H9 (cell line): ENCODE measurements around the gene SLC14A1. TPM values are rescaled to one million over a fixed set of nuclear protein-coding genes. Genes with fewer than 3 reads are reported as not detected.

Experiments used
- DNase-seq: peaks from one replicate; pipeline ENCODE4 v3.0.0-alpha.2; 2017
- H2AFZ ChIP-seq: one replicate; pipeline ENCODE4 v1.6.1; 2013; ENCODE audit warnings: mild to moderate bottlenecking, low read length, control low read depth, moderate library complexity
- H2AK5ac ChIP-seq: 2 replicates; pipeline ENCODE4 v1.6.1; 2013; ENCODE audit warnings: low read length, control low read depth, mixed read lengths; ENCODE audit not compliant: insufficient read length
- H2BK120ac ChIP-seq: one replicate; pipeline ENCODE4 v1.6.1; 2013; ENCODE audit warnings: low read depth, mild to moderate bottlenecking, low read length, control low read depth, inconsistent platforms; ENCODE audit not compliant: poor library complexity, severe bottlenecking
- H2BK12ac ChIP-seq: 2 replicates; pipeline ENCODE4 v1.6.1; 2013; ENCODE audit warnings: low read length, control low read depth, mixed read lengths, low read depth; ENCODE audit not compliant: insufficient read length
- H2BK15ac ChIP-seq: 2 replicates; pipeline ENCODE4 v1.6.1; 2013; ENCODE audit warnings: low read depth, low read length, control low read depth
- H2BK20ac ChIP-seq: one replicate; pipeline ENCODE4 v1.6.1; 2013; ENCODE audit warnings: low read depth, mild to moderate bottlenecking, low read length, control low read depth, inconsistent platforms; ENCODE audit not compliant: poor library complexity, severe bottlenecking
- H2BK5ac ChIP-seq: 2 replicates; pipeline ENCODE4 v1.6.1; 2013; ENCODE audit warnings: low read length, control low read depth, mixed read lengths; ENCODE audit not compliant: insufficient read length
- H3K14ac ChIP-seq: 2 replicates; pipeline ENCODE4 v1.6.1; 2013; ENCODE audit warnings: low read length, control low read depth; ENCODE audit not compliant: insufficient read depth
- H3K18ac ChIP-seq: 2 replicates; pipeline ENCODE4 v1.6.1; 2013; ENCODE audit warnings: low read depth, mild to moderate bottlenecking, mixed read lengths, low read length, control low read depth; ENCODE audit not compliant: insufficient read length
- H3K23ac ChIP-seq: 2 replicates; pipeline ENCODE4 v1.6.1; 2013; ENCODE audit warnings: low read length, control low read depth, mixed read lengths, low read depth; ENCODE audit not compliant: insufficient read length
- H3K23me2 ChIP-seq: 2 replicates; pipeline ENCODE4 v1.6.1; 2013; ENCODE audit warnings: low read depth, mild to moderate bottlenecking, mixed read lengths, low read length, control low read depth; ENCODE audit not compliant: insufficient read length, poor library complexity, severe bottlenecking
- H3K27ac ChIP-seq: 2 replicates; pipeline ENCODE4 v1.5.1; 2013; ENCODE audit warnings: low read length, control low read depth, mixed read lengths, low read depth; ENCODE audit not compliant: insufficient read length
- H3K27me3 ChIP-seq: 2 replicates; pipeline ENCODE4 v1.6.1; 2013; ENCODE audit warnings: low read length, control low read depth, inconsistent platforms; ENCODE audit not compliant: insufficient read depth
- H3K4ac ChIP-seq: 2 replicates; pipeline ENCODE4 v1.6.1; 2013; ENCODE audit warnings: low read depth, mild to moderate bottlenecking, control low read depth, inconsistent platforms, low read length, moderate library complexity
- H3K4me1 ChIP-seq: 2 replicates; pipeline ENCODE4 v1.6.1; 2013; ENCODE audit warnings: low read length, control low read depth, inconsistent platforms; ENCODE audit not compliant: insufficient read depth
- H3K4me2 ChIP-seq: 2 replicates; pipeline ENCODE4 v1.6.1; 2013; ENCODE audit warnings: low read length, control low read depth, mixed read lengths; ENCODE audit not compliant: insufficient read length, insufficient read depth
- H3K56ac ChIP-seq: 2 replicates; pipeline ENCODE4 v1.6.1; 2013; ENCODE audit warnings: low read depth, mild to moderate bottlenecking, mixed read lengths, low read length, control low read depth; ENCODE audit not compliant: insufficient read length
- H3K79me1 ChIP-seq: 2 replicates; pipeline ENCODE4 v1.6.1; 2013; ENCODE audit warnings: low read depth, mild to moderate bottlenecking, moderate library complexity, low read length, control low read depth, inconsistent platforms; ENCODE audit not compliant: insufficient read depth, poor library complexity, severe bottlenecking
- H3K79me2 ChIP-seq: 2 replicates; pipeline ENCODE4 v1.6.1; 2013; ENCODE audit warnings: low read length, control low read depth, inconsistent platforms; ENCODE audit not compliant: insufficient read depth
- H3K9ac ChIP-seq: 2 replicates; pipeline ENCODE4 v1.6.1; 2013; ENCODE audit warnings: low read length, control low read depth, mixed read lengths; ENCODE audit not compliant: insufficient read length; ENCODE audit errors: extremely low read depth
- H3K9me3 ChIP-seq: one replicate; pipeline ENCODE4 v1.6.1; 2013; ENCODE audit warnings: low read depth, low read length, inconsistent platforms; ENCODE audit not compliant: control insufficient read depth
- H3T11ph ChIP-seq: one replicate; pipeline ENCODE4 v1.6.1; 2013; ENCODE audit warnings: mild to moderate bottlenecking, low read length, control low read depth, inconsistent platforms
- H4K20me1 ChIP-seq: one replicate; pipeline ENCODE4 v1.6.1; 2013; ENCODE audit not compliant: control insufficient read depth, insufficient read length, insufficient read depth
- H4K5ac ChIP-seq: 2 replicates; pipeline ENCODE4 v1.6.1; 2013; ENCODE audit warnings: low read depth, mild to moderate bottlenecking, mixed read lengths, low read length, control low read depth; ENCODE audit not compliant: insufficient read length
- H4K8ac ChIP-seq: replicated peaks from 2 replicates; pipeline ENCODE4 v1.6.1; 2013; ENCODE audit warnings: low read length, control low read depth, mixed read lengths, low read depth; ENCODE audit not compliant: insufficient read length
- H4K91ac ChIP-seq: 2 replicates; pipeline ENCODE4 v1.6.1; 2013; ENCODE audit warnings: low read depth, mild to moderate bottlenecking, moderate library complexity, mixed read lengths, low read length, control low read depth; ENCODE audit not compliant: insufficient read length
- H3K27ac Mint-ChIP-seq, 3 experiments: 2 replicates in 2 of 3; 3 replicates in 1 of 3; pipeline ENCODE4 v1.8.0; 2020 to 2021; ENCODE audit warnings: mixed read lengths in 3 of 3, mild to moderate bottlenecking in 1 of 3, moderate library complexity in 1 of 3
- H3K27me3 Mint-ChIP-seq: 2 replicates; pipeline ENCODE4 v1.8.0; 2021; ENCODE audit warnings: low read depth, mild to moderate bottlenecking, moderate library complexity, mixed read lengths
- H3K36me3 Mint-ChIP-seq, 3 experiments: 2 replicates in 2 of 3; 3 replicates in 1 of 3; pipeline ENCODE4 v1.8.0; 2020 to 2021; ENCODE audit warnings: low read depth in 3 of 3, mixed read lengths in 3 of 3; ENCODE audit not compliant: insufficient read depth in 1 of 3
- H3K4me1 Mint-ChIP-seq, 2 experiments: 2 replicates each; pipeline ENCODE4 v1.8.0; 2020; ENCODE audit warnings: mixed read lengths in 2 of 2
- H3K4me3 Mint-ChIP-seq, 2 experiments: 2 replicates in 1 of 2; 3 replicates in 1 of 2; pipeline ENCODE4 v1.8.0; 2020 to 2021; ENCODE audit warnings: mild to moderate bottlenecking in 2 of 2, mixed read lengths in 2 of 2, moderate library complexity in 1 of 2
- H3K9me3 Mint-ChIP-seq, 2 experiments: 2 replicates in 1 of 2; 3 replicates in 1 of 2; pipeline ENCODE4 v1.8.0; 2020; ENCODE audit warnings: mild to moderate bottlenecking in 2 of 2, mixed read lengths in 2 of 2, moderate library complexity in 1 of 2
- CTCF ChIP-seq: fragments of 200-600 bp; sonication (generic); conservative IDR thresholded peaks from 3 replicates; pipeline ENCODE4 v1.8.0; 2021; ENCODE audit warnings: antibody characterized with exemption, mild to moderate bottlenecking
- WGBS: extraction: QIAGEN DNeasy Blood & Tissue Kit; methylation state at CpG from one replicate; pipeline ENCODE4 v1.1.7; 2013; ENCODE audit warnings: missing lambda C conversion rate, low lambda C conversion rate, mixed read lengths; ENCODE audit not compliant: insufficient read length; ENCODE audit errors: extremely low coverage; 5-methylcytosine and 5-hydroxymethylcytosine counted together
- total RNA-seq: library from RNA; stranded (reverse); gene quantifications from 2 replicates; pipeline ENCODE4 v1.2.1, GENCODE V29; 2021

Gene SLC14A1
- total RNA-seq, 1 experiment from 2014 or later: not detected

DNA sequence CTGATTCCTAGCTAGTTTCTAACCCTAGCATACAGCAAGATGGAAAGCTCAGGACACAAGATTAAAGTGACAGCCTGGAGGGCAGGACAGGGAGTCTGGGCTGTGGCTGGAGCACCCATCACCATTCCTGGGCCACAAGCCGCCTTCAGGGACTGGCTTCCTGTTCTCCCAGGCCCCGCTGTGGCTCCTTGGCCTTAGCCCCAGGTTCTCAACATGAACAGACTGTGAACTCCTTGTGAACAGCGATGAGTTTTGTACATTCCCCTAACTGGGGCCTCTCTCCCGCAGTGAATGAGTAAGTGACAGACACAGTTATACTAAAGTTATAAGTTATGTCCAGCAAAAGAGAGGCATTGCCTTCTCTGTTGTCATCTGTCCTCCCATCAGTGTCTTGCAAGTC is 35.9 kb upstream of the SLC14A1 start:
- Histone ChIP-seq H2BK12ac (no peak overlapping the region), H3K56ac (no peak overlapping the region), H2BK120ac (no peak overlapping the region), H3T11ph (no peak overlapping the region), H3K4ac (no peak overlapping the region), H3K27ac (no peak overlapping the region), H2BK20ac (no peak overlapping the region), H3K4me1 (peaks cover 10% of the 10 kb centered on the region), H3K9me3 (no peaks in the 10 kb centered on the region), H3K14ac (no peak overlapping the region), H3K23ac (no peak overlapping the region), H3K27me3 (no peaks in the 10 kb centered on the region), H4K20me1 (no peaks in the 10 kb centered on the region), H2BK15ac (no peak overlapping the region), H4K91ac (no peak overlapping the region), H2AK5ac (no peak overlapping the region), H3K4me2 (no peak overlapping the region), H4K5ac (no peak overlapping the region), H3K79me2 (no peaks in the 10 kb centered on the region), H4K8ac (no peak overlapping the region), H2BK5ac (no peak overlapping the region), H3K79me1 (no peaks in the 10 kb centered on the region), H3K23me2 (no peaks in the 10 kb centered on the region), H2AFZ (no peak overlapping the region), H3K9ac (no peak overlapping the region), H3K18ac (no peak overlapping the region)
- TF ChIP-seq CTCF: no peak
- WGBS: no CpG with 5 or more reads among the region's 4 CpGs
- no peak for DNase-seq
- Mint-ChIP-seq H3K36me3 (no peaks in the 10 kb centered on the region), H3K4me1 (peaks cover 27 to 35% of the 10 kb centered on the region in 2 experiments), H3K27me3 (no peaks in the 10 kb centered on the region), H3K27ac (no peak overlapping the region), H3K9me3 (peaks cover 0 to 1% of the 10 kb centered on the region in 2 experiments; a peak in 3 of 5 replicates), H3K4me3 (no peak overlapping the region)
